H1 (cell line): ENCODE data around the gene REEP2. TPM values are rescaled to one million over a fixed set of nuclear protein-coding genes. Genes with fewer than 3 reads are reported as not detected.

Experiments
- ATF3 ChIP-seq: IDR thresholded peaks from 2 replicates; pipeline ENCODE4 v1.6.1; 2011; ENCODE audit warnings: low read depth, mild to moderate bottlenecking, low read length; ENCODE audit not compliant: insufficient read depth
- CHD7 ChIP-seq: fragments of 300-600 bp; sonication (generic); IDR thresholded peaks from 2 replicates; pipeline ENCODE4 v1.7.1; 2012; ENCODE audit warnings: low read length, moderate library complexity, mild to moderate bottlenecking, inconsistent platforms; ENCODE audit not compliant: insufficient replicate concordance
- CTCF ChIP-seq, 3 experiments: IDR thresholded peaks; 1 replicate in 2 of 3; 2 replicates in 1 of 3; pipeline versions ENCODE4 v1.5.1 to v1.6.1; 2011; ENCODE audit warnings: low read length in 3 of 3, mild to moderate bottlenecking in 3 of 3, inconsistent platforms in 2 of 3, low read depth in 1 of 3, moderate library complexity in 1 of 3; ENCODE audit not compliant: insufficient read depth in 1 of 3; ENCODE audit errors: control extremely low read depth in 1 of 3
- EP300 ChIP-seq, 2 experiments: IDR thresholded peaks; 1 replicate in 1 of 2; 2 replicates in 1 of 2; pipeline ENCODE4 v1.6.1; 2011 to 2012; ENCODE audit warnings: low read depth in 2 of 2, low read length in 2 of 2, mild to moderate bottlenecking in 2 of 2, borderline replicate concordance in 1 of 2, inconsistent platforms in 1 of 2, moderate library complexity in 1 of 2
- PHF8 ChIP-seq: fragments of 200-600 bp; sonication (generic); conservative IDR thresholded peaks from 2 replicates; pipeline ENCODE4 v1.7.1; 2012; ENCODE audit warnings: low read depth, mild to moderate bottlenecking, inconsistent platforms, low read length, moderate library complexity
- TAF7 ChIP-seq: optimal IDR thresholded peaks from 2 replicates; pipeline ENCODE3; 2011; ENCODE audit warnings: low read depth, mild to moderate bottlenecking, inconsistent platforms, low read length, moderate library complexity, borderline replicate concordance
- polyA plus RNA-seq, 7 experiments: library from polyadenylated mRNA; depleted of rRNA in 3 of 7; stranded (reverse) in 5 of 7; unstranded in 2 of 7; fragments of >200 nt in 5 of 7; fragments of 200-250 nt in 2 of 7; gene quantifications; 1 replicate in 5 of 7; 2 replicates in 1 of 7; 4 replicates in 1 of 7; pipeline versions ENCODE4 v1.2.1 to v1.2.3, GENCODE V29; 2011 to 2013; ENCODE audit warnings: missing spikeins in 2 of 7, mixed read lengths in 2 of 7
- total RNA-seq: library from RNA; stranded (reverse); fragmentation: NEBNext Ultra II Directional; extraction: Animal tissue kit (Norgen Biotek cat#: 25700); gene quantifications from 2 replicates; pipeline ENCODE4 v1.2.1, GENCODE V29; 2021

REEP2 gene
- total and polyA plus RNA-seq, 2 of the 8 experiments (the other 6 are each of a cell fraction or from before 2014, with no cell fraction given): 26.5 to 40.2 TPM

- TF ChIP-seq CTCF (IDR thresholded peaks at IDR 0.05; ENCODE audit: control extremely low read depth in 1 of 3, insufficient read depth in 1 of 3, low read depth in 1 of 3, low read length in 3 of 3) (peak in 2 of 3 experiments; percentile 71 to 73; a peak in 3 of 4 replicates), TAF7 (peak; percentile 46), ATF3 (no peak), CHD7 (no peak), PHF8 (0 out of 2 replicates have a peak, but pooled peaks have one; percentile 47), EP300 (IDR thresholded peaks at IDR 0.05; ENCODE audit: borderline replicate concordance in 1 of 2, low read depth in 2 of 2, low read length in 2 of 2) (peak; percentile 3 to 87; a peak in 2 of 3 replicates)
Measured at GRCh38 chr5:138464008-138464387, 25.1 kb downstream of the REEP2 start (continued).
